Measurements from ENCODE around the gene MYPOP. TPM values are rescaled to one million over a fixed set of nuclear protein-coding genes. Genes with fewer than 3 reads are reported as not detected.

The MYPOP gene
- total and polyA plus RNA-seq, 2 of the 13 experiments (the other 11 are each of a cell fraction or from before 2014, with no cell fraction given): 2.3 to 2.7 TPM

- TF ChIP-seq MTA3 (CRISPR knock-in tag; IDR thresholded peaks at IDR 0.05): no peak
- 0 out of 2 replicates have a peak, but pooled peaks have one; percentile 20 for TF ChIP-seq E2F5 (CRISPR knock-in tag; conservative IDR thresholded peaks at IDR 0.05)
- TF ChIP-seq SAFB2 (CRISPR knock-in tag; IDR thresholded peaks at IDR 0.05; ENCODE audit: borderline replicate concordance, low read depth): no peak; the same call in none of the 2 replicates
- no peak for TF ChIP-seq NFIB (CRISPR knock-in tag; IDR thresholded peaks at IDR 0.05; ENCODE audit: borderline replicate concordance)
- no peak for TF ChIP-seq SRF (IDR thresholded peaks at IDR 0.05; ENCODE audit: low read depth, low read length)
- peak; percentile 70; the same call in 1 of the 2 replicates for TF ChIP-seq ZGPAT (CRISPR knock-in tag; IDR thresholded peaks at IDR 0.05)
- peak; percentile 80 for TF ChIP-seq TCF7 (IDR thresholded peaks at IDR 0.05; ENCODE audit: low read depth)
- TF ChIP-seq ZNF431 (CRISPR knock-in tag; IDR thresholded peaks at IDR 0.05; ENCODE audit: borderline replicate concordance, low read depth): peak; percentile 79
- TF ChIP-seq POLR2AphosphoS2 (IDR thresholded peaks at IDR 0.05; ENCODE audit: low read depth, low read length): no peak
- 0 out of 2 replicates have a peak, but pooled peaks have one; percentile 51 for TF ChIP-seq ZNF775 (CRISPR knock-in tag; IDR thresholded peaks at IDR 0.05; ENCODE audit: borderline replicate concordance)
- peak; percentile 92 for TF ChIP-seq ZNF331 (CRISPR knock-in tag; IDR thresholded peaks at IDR 0.05)
- TF ChIP-seq LCORL (IDR thresholded peaks at IDR 0.05): peak; percentile 52; the same call in 1 of the 2 replicates
- peak; percentile 62; the same call in 1 of the 2 replicates for TF ChIP-seq LCORL (CRISPR knock-in tag; IDR thresholded peaks at IDR 0.05)
- no peak for TF ChIP-seq TEAD2 (CRISPR knock-in tag; IDR thresholded peaks at IDR 0.05)
- no peak for TF ChIP-seq MAFF (IDR thresholded peaks at IDR 0.05; ENCODE audit: low read depth, low read length)
- no peak for TF ChIP-seq PLRG1 (conservative IDR thresholded peaks at IDR 0.05)
- TF ChIP-seq ZBTB40 (IDR thresholded peaks at IDR 0.05): no peak
- TF ChIP-seq ZBTB40 (CRISPR knock-in tag; IDR thresholded peaks at IDR 0.05): peak; percentile 53; the same call in 1 of the 2 replicates
- TF ChIP-seq ZBTB21 (CRISPR knock-in tag; IDR thresholded peaks at IDR 0.05): 0 out of 2 replicates have a peak, but pooled peaks have one; percentile 16
Observed at GRCh38 chr19:45882652-45883585, 19.5 kb downstream of the MYPOP start (continued).
